Mucosa of descending colon (tissue), 3 donors: Measurements from ENCODE around the gene KRTAP13-2. TPM values are rescaled to one million over a fixed set of nuclear protein-coding genes. Genes with fewer than 3 reads are reported as not detected.

ENCODE experiments used
- ATAC-seq: fragments of 200-7000 bp; cut with Tn5 transposase; one replicate; pipeline ENCODE4 v1.9.1; 2020; ENCODE audit warnings: mild to moderate bottlenecking, moderate library complexity
- DNase-seq, 3 donors: peaks; one replicate each; pipeline ENCODE4 v3.0.0-alpha.2; 2020
- H3K36me3 ChIP-seq: fragments of 200-600 bp; one replicate; pipeline ENCODE4 v1.8.0; 2021; ENCODE audit warnings: low read depth, mild to moderate bottlenecking
- H3K4me1 ChIP-seq: fragments of 200-600 bp; one replicate; pipeline ENCODE4 v1.8.0; 2021; ENCODE audit warnings: low read depth, mild to moderate bottlenecking
- H3K4me3 ChIP-seq: fragments of 200-600 bp; one replicate; pipeline ENCODE4 v1.8.0; 2021; ENCODE audit warnings: mild to moderate bottlenecking
- H3K9me3 ChIP-seq: fragments of 200-600 bp; one replicate; pipeline ENCODE4 v1.8.0; 2021; ENCODE audit warnings: mild to moderate bottlenecking
- intact Hi-C, 2 donors: fragments of 100-400 bp; cut with DNase I in 1 of 2; cut with micrococcal nuclease in 1 of 2; formaldehyde crosslinking; loops; one replicate each; pipeline versions ENCODE4 v1.11.0 to v1.11.1; 2022; cut with DNase I, micrococcal nuclease
- long read RNA-seq, 2 donors: library from polyadenylated mRNA; unstranded; transcript quantifications; one replicate each; pipeline ENCODE4 v2.0.0, GENCODE V29; 2019 to 2021
- total RNA-seq, 3 donors: library from RNA; stranded (reverse); fragmentation: NEBNext Ultra II Directional in 2 of 3; extraction: Animal tissue kit (Norgen Biotek cat#: 25700) in 2 of 3; gene quantifications; one replicate each; pipeline versions ENCODE4 v1.2.1 to v1.2.4, GENCODE V29; 2021 to 2023
- TF ChIP-seq, protein P1 (sequence below): fragments of 200-600 bp; IDR thresholded peaks from one replicate; pipeline ENCODE4 v1.8.0; 2022; ENCODE audit warnings: antibody characterized with exemption, mild to moderate bottlenecking
- donor health status: DM: no; HTN: no; CAD: no; lungs with moderate emphysema.
- donor health status: DM: no; HTN: no; CAD: no.
- donor health status: DM: no; HTN: yes; CAD: no.

KRTAP13-2 gene, protein sequence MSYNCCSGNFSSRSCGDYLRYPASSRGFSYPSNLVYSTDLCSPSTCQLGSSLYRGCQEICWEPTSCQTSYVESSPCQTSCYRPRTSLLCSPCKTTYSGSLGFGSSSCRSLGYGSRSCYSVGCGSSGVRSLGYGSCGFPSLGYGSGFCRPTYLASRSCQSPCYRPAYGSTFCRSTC
- total RNA-seq, result 10 to 100 TPM in 1 of 3 donors, 1 to 10 TPM in 1, under 1 TPM in 1; 0.47 to 15.0 (median 2.9) TPM
- long read RNA-seq, donor 1, result 0 reads
- long read RNA-seq, donor 2, transcript KRTAP13-2-201 (1 exons, 867 nt), result major isoform, 12 of 12 reads
- long read RNA-seq, donor 2, partial matches to known transcripts, result 0 of 12 reads
- long read RNA-seq, donor 2, other reads (novel, unspliced or antisense), result 0 of 12 reads

DNA sequence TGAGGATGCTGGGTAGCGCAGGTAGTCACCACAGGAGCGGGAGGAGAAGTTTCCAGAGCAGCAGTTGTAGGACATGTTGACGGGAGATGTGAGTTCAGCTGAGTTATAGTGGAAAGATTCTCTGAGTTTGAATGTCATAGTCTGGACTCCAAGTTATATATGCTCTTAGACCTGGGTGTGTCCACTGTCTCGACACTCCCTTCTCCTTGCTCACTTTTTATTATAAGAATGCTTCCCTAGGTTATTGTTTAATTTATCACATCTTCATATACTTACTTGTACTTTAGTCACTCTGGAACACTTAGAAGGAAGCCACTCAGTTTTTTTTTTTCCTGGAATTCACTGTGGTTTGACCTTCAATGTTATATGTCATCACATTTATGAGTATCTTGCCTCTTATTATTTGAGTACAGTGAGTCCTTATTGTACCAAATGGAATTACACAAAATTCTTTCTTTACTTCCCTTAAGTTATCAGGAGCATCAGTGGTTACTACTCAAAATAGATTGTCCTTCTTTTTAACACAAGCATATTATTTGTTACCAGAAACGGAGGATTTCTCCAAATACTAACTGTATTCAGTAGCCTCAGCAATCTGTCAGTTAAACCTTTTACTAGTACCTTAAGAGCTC is at the start of gene KRTAP13-2:
Gene KRTAP13-2, minus strand, starts transcription at position 133 of the 632 bp plus-strand sequence. Its CDS starts 58 bp downstream, at position 75.
- no peak within 1 kb of the TSS for H3K4me3 ChIP-seq
- peak; percentile 96 for ATAC-seq
- H3K4me1 ChIP-seq, result peaks cover 4% of the 10 kb centered on the region
- no peaks in the 10 kb centered on the region for H3K9me3 ChIP-seq
- intact Hi-C loops, result no loop called here
- no peaks in the 10 kb centered on the region for H3K36me3 ChIP-seq
- TF ChIP-seq, protein P1, sequence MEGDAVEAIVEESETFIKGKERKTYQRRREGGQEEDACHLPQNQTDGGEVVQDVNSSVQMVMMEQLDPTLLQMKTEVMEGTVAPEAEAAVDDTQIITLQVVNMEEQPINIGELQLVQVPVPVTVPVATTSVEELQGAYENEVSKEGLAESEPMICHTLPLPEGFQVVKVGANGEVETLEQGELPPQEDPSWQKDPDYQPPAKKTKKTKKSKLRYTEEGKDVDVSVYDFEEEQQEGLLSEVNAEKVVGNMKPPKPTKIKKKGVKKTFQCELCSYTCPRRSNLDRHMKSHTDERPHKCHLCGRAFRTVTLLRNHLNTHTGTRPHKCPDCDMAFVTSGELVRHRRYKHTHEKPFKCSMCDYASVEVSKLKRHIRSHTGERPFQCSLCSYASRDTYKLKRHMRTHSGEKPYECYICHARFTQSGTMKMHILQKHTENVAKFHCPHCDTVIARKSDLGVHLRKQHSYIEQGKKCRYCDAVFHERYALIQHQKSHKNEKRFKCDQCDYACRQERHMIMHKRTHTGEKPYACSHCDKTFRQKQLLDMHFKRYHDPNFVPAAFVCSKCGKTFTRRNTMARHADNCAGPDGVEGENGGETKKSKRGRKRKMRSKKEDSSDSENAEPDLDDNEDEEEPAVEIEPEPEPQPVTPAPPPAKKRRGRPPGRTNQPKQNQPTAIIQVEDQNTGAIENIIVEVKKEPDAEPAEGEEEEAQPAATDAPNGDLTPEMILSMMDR, result no peak
- DNase-seq, result peak in 1 of 3 donors; percentile 3

DNA sequence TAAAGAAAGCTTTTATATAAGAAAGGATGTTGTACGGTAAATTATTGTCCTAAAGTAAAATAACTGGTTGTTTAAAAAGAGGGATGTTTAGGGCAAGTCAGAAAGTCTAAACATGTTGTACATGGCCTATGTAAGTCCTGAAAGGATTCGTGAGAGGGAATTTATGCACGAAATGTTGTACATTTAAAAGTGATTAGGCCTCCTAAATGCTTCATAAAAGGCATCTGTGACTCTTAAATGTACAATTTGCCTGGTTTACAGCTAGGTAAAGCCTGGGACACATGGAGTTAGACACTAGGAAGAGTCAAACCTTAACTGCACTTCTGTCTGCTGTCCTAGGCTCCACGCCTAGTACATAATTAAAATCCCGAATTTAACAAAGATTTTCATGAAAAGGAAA is 43.9 kb upstream of the KRTAP13-2 start:
- intact Hi-C loops, result no loop called here
- ATAC-seq, result no peak
- TF ChIP-seq, protein P1, result no peak
- peaks cover 4% of the 10 kb centered on the region for H3K9me3 ChIP-seq
- no peaks in the 10 kb centered on the region for H3K4me1 ChIP-seq
- no peaks in the 10 kb centered on the region for H3K36me3 ChIP-seq
- DNase-seq, result no peak
- no peak overlapping the region for H3K4me3 ChIP-seq

DNA sequence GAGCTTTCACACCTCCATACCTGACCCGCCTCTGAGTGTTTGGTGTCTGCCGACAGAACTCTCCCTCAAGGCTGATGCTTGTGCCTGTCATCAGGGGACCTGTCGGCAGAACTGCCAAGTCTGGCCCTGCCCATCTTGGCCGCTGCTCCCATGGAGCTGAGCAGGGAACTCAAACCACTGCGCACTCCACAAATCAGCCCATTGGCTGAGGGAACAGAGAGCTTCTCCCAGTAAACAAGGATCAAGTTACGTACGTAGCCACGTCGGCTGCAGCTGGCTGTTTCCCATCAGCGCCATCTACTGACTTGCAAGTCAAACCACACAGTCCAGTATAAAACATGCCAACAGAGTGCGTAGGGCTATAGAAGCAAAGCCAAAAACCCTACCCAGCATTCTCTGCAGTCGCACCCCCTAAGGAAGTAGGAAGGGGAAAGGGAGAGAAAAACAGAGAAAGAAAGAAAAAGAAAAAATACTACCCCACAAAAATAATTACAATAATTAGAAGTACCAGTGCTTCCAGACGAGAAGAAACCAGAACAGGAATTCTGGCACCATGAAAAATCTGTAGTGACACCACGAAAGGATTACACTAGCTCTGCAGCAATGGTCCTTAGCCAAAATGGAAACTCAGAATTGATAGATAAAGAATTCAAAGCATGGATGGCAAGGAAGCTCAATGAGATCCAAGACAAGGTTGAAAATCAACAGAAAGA is 36.9 kb upstream of the KRTAP13-2 start:
- TF ChIP-seq, protein P1, result peak; percentile 13
- H3K4me1 ChIP-seq, result no peaks in the 10 kb centered on the region
- peak; percentile 43 to 57 (median 56) for DNase-seq
- H3K4me3 ChIP-seq, result no peak overlapping the region
- H3K36me3 ChIP-seq, result no peaks in the 10 kb centered on the region
- peak; percentile 100 for ATAC-seq
- no peaks in the 10 kb centered on the region for H3K9me3 ChIP-seq
- intact Hi-C loops, result no loop called here

DNA sequence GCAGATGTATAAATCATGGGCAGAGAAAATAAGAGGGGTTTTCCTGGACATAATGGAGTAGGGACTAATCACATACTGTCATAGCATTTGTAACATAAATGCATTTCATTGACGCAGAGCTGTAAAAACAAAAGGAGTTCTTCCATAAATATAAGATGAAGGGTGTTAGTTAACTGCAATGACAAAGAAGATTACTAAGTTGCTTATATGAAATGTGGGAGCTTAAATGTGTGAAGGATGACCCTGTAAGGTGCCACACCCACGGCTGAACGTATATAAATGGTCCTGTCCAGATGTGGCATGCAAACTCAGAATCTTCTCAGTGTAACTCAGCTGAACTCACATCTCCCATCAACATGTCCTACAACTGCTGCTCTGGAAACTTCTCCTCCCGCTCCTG is 23.7 kb upstream of the KRTAP13-2 start, which contains the start of gene KRTAP13-1:
Gene KRTAP13-1, plus strand, starts transcription at position 301 of the 400 bp plus-strand sequence. Its CDS starts 56 bp downstream, at position 357.
- no peaks in the 10 kb centered on the region for H3K9me3 ChIP-seq
- no peak within 1 kb of the TSS for H3K4me3 ChIP-seq
- intact Hi-C loops, result no loop called here
- TF ChIP-seq, protein P1, result no peak
- DNase-seq (no peak), ATAC-seq (no peak)
- H3K4me1 ChIP-seq, result no peaks in the 10 kb centered on the region
- no peaks in the 10 kb centered on the region for H3K36me3 ChIP-seq

DNA sequence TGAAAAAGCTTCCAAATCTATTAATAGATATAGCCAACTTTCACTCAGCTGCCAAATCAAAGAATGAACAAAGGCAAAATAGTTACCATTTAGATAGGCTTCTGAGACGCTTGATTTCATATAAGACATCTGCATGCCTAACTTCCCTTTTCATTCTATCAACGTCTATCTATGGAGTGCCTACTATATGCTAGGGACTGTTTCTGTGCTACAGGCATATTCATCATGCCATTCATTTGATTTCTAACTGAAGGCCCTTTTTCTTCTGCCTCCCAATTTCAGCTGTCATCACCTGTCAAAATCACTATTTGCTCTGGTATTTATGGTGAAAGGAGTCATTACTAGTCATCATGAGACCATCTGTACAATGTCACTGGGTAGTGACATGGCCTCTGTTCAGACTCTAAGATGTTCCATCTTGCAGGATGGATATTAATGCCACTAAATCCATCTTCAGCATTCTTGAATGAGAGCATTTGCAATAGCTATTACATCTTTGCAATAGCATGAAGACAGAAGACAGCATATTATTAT is 19.5 kb upstream of the KRTAP13-2 start:
- ATAC-seq, result no peak
- no peak overlapping the region for H3K4me3 ChIP-seq
- intact Hi-C loops, result no loop called here
- no peaks in the 10 kb centered on the region for H3K36me3 ChIP-seq
- H3K9me3 ChIP-seq, result no peaks in the 10 kb centered on the region
- TF ChIP-seq, protein P1, result no peak
- DNase-seq, result no peak
- no peaks in the 10 kb centered on the region for H3K4me1 ChIP-seq
